Stimulated activated CD8-positive, alpha-beta memory T cell treated with anti-CD3 and anti-CD28 coated beads, Interleukin-15, amount 100 ng/mL, for 4 hours (primary cell): ENCODE data around the gene THEM4.
"Not testable (repeated sequence)": the region's sequence is repeated elsewhere in the genome, so short reads cannot be mapped to it uniquely, and the experiment has no call there.

Source experiments
- DNase-seq, 2 donors: peaks; one replicate each; pipeline ENCODE4 v3.0.0-alpha.2; 2020; ENCODE audit warnings: low read depth in 2 of 2

THEM4 gene

DNA sequence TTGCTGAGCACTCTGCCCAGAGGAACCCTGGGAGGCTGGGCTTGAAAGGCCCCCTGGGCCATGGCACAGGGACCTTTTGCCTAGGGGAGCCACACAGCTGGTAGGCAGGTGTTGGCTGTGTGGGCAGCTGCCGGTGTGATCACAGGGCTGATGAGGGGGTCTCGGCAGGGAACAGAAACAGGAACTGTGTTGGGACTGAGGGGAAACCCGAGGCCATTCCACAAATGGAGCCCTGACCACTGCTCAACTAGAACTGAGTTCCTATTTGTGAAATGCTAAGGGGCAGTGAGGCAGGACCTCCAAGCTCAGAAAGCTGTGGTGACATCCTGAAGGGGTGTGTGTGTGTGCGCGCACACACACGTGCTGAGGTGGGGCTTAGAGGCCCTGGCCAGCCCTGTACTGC is 49.4 kb downstream of the THEM4 start:
- no peak for DNase-seq

GRCh38 chr1:151858886-151859665 is 50.2 kb downstream of the THEM4 start:
- no peak for DNase-seq

- no peak for DNase-seq
These were observed 51.1 kb downstream of the THEM4 start for GRCh38 chr1:151858030-151858746.

- no peak for DNase-seq
These were observed 53.4 kb downstream of the THEM4 start for GRCh38 chr1:151855933-151856332.

DNA sequence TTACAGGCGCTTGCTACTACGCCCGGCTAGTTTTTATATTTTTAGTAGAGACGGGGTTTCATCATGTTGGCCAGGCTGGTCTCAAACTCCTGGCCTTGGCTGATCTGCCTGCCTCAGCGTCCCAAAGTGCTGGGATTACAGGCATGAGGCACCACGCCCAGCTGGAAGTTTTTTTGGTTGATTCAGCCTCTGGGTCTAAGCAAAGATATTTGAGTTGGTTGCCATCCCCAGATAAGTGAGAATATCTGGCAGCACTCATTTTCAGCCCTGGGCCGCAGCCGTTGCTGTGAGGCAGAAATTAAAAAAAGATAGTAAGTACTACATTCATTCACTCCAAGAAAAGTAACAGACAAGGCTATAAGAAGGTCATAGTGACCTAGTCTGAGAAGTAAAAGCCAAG is 53.8 kb downstream of the THEM4 start:
- DNase-seq: not testable (repeated sequence)

DNA sequence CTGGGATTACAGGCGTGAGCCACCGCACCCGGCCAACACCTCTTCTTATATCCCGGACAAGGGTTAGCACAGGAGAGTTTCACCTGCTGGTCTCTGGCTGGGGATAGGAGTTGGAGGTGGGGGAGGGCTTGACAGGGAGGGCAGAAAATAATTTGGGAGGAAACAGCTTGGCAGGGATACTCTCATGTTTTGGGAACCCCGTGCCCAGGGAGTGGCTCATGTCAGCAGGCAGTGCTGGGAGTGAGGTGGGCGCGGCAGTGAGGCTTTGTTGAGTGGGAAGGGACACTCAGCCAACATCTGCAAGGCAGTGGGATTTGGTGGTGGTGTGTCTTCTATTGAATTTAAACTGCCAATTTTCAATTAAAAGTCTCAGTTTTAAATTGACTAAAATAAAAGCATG is 54.7 kb downstream of the THEM4 start:
- DNase-seq: no peak

- no peak for DNase-seq
These were observed 55.8 kb downstream of the THEM4 start, which contains the start of gene THEM5 for GRCh38 chr1:151853411-151853943. Gene THEM5, minus strand, starts transcription at chr1:151853712. Its CDS starts 147 bp downstream, at chr1:151853565.

- DNase-seq: no peak
These were observed 56.6 kb downstream of the THEM4 start for GRCh38 chr1:151852733-151853132.

GRCh38 chr1:151851886-151852285 is 57.4 kb downstream of the THEM4 start:
- DNase-seq: no peak

- no peak for DNase-seq
These were observed 59.4 kb downstream of the THEM4 start for GRCh38 chr1:151849871-151850270.

- DNase-seq: no peak
These were observed 60.2 kb downstream of the THEM4 start for GRCh38 chr1:151849126-151849525.

- no peak for DNase-seq
These were observed 61.3 kb downstream of the THEM4 start for GRCh38 chr1:151847867-151848596.

DNA sequence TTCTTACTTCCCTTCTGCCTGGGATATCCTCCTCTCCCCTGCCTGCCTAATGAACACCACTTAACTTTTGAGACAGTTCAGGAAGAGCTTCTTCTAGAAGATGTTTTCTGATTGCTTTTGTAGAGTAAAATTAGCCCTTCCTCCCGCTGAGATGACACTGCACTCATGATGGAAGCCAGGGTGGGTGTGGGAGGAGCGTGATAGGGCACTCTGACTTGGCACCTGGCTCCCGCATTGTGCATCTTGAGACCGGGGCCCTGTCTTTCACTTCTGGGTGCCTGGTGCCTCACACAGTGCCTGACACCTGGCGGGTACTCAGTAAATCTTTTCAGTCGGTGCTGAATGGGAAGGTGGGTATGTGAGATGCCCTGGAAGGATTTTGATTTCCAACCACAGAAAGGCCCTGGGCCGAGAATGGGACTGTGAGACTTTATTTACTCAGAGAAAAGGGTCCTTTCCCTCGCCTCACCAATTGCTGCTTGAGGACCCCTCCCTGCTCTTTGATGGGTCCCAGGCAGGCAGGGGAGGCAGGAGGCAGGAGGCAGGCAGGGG is 62.5 kb downstream of the THEM4 start:
- DNase-seq: no peak

- DNase-seq: no peak
These were observed 63.2 kb downstream of the THEM4 start for GRCh38 chr1:151846062-151846568.

DNA sequence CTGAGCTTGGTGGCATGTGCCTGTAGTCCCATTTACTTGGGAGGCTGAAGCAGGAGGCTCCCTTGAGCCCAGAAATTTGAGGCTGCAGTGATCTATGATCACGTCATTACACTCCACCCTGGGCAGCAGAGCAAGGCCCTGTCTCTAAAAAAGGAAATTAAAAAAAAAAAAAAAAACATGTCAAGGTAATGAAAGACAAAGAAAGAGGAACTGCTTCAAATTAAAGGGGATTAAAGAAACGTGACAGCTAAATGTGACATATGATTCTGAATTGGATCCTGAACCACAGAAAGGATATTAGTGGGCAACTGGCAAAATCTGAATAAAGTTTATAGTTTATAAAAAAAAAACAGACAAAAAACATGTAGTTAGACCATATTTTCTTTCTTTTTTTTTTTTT is 65.9 kb downstream of the THEM4 start:
- DNase-seq: no peak

DNA sequence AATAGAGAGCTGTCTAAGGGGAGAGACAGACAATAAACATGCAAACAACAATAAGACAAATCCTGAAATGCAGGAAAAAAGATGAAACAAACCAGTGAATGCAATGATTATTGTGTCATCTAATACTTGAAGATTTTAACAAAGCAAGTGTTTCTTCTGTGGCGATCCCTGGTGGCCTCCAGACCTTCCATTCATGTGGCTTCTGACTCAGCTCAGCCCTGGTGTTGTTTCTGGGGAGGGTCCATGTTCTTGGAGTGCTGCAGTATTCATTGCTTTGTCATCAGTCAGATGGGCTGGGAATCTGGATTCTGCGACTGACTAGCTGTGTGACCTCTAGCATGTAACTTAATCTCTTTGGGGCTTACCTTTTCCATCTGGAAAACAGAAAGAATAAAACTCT is 68.2 kb downstream of the THEM4 start:
- DNase-seq: no peak

DNA sequence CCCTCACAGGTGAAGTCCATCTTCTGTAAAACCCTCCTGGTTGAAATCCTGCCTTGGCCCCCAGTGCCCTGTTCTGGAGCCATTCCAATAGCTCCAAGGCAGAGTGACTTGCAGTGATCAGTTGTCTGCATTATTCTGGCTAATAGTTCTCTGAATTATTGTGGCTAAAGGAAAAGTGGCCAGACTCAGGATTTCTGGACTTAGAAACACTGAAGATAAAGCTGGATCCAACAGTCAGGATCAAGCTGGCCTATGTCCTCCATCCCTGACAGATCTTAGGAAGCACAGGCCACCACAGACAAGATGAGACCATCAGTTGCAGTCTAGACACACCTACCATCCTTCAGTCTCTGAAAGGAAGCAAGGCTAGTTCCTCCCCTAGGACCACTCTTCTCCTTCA is 68.9 kb downstream of the THEM4 start:
- no peak for DNase-seq

DNA sequence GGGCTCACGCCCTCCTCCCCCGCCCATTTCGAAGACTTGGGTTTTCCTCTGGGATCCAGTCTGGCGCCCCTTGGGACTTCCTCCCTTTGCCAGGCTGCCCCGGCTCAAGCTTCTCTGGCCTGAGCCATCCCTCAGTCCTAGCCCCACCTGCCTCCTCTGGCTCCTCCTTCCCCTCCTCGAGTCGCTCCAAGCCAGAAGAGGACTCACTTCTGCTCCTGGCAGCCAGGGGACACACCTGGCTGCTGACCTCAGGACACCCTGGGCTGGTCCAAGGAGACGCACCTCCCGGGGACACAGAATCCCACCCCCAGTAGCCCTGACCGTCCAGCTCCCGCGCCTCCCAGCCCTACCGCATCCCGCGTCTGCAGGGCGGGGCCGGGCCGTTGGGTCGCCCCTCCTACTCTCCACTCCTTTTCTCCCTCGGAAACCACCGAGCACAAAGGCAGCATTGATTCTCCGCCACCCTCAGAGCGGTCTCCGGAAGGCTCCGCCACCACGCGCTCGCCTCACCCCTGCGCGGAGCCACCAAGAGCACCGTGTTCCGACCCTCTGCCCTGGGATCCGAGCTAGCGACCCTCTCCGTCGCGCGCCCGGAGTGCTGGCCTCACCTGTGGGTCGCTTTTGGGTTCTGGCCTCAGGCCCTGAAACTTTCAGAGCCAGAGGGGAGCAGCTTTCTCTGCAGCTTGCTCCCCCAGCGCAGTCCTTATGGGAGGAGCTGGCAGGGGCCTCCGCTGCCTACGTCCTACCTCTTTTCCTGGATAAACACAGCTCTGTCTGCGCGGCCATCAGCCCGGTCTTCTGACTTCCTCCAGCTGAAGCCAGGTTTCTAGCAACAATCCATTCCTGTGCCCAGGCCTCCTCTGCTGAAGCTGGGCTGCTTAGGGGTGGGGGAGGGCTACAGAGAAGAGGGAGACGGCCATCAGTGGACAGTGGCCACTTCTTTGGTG is 69.6 kb downstream of the THEM4 start, which contains the start of gene C2CD4D:
C2CD4D (minus strand) TSS at position 364 of the 947 bp plus-strand sequence. CDS start 831 bp downstream, outside the sequence.
- DNase-seq: peak; percentile 41 to 50

DNA sequence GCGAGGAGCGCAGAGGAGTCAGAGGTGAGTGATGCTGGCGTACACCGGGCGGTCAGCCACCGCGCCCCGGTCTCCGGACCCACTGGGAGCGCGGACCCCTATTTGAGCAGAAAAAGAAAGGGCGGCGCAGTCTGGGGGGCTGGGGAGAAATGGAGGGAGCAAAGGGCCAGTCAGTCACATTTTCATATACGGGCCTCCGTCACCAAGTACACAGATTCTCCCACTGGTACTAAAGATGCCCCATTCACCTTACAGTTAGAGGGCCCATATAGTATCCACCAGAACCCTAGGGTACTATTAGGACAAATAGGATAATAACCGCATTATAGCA is 70.3 kb downstream of the THEM4 start:
- DNase-seq: no peak

GRCh38 chr1:151838222-151839081 is 70.9 kb downstream of the THEM4 start:
- no peak for DNase-seq
